Activated T-cell treated with anti-CD3 and anti-CD28 coated beads for 24 hours (primary cell): Measurements from ENCODE around the gene ALK.

ENCODE experiments used
- DNase-seq: peaks from one replicate; pipeline ENCODE4 v3.0.0-alpha.2; 2020; ENCODE audit warnings: low read depth

The ALK gene

DNA sequence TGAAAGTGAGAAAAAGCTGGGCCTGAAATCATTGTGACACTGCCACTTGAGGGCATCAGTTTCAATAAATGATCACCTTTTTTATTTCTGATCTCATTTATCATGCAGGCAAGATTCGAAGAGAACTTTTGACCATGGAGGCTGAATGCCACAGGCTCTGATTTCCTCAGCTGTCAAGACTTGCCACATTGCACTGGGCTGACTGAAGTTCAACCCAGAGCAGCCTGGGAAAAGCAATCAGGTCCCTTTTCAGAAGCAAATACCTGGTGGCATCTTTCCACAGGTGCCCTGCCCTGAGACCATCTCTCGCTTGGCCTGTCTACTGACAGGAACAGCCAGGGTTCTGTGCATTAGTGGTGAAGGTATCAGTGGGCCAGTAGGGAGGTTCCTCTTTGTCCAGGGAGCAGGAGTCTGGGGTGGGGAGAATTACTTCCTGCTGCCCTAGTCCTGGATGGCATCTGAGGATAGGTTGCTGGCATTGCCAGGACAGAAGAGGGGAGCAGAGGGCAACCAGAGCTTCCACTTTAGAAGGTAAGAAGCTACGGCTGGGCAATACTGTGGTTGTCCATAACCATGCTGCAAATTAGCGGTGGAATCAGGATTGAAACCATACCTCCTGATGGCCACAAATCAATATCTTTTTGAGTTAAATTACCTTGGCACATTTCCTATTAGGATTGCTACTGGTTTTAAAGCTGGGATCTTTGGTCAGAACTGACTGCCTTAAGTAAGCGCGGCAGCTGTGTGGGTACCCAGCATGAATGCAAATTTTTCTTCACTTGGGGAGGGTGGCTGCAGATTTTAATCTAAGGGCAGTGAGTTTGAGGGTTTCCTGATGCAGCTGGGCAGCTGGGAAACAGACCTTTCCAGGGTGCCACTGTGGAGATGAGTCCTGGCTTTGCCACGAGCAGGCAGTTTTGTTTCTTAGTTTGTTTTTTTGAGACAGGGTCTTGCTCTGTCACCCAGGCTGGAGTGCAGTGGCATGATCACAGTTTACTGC, 394.5 kb downstream of the ALK start:
- DNase-seq, result no peak

DNA sequence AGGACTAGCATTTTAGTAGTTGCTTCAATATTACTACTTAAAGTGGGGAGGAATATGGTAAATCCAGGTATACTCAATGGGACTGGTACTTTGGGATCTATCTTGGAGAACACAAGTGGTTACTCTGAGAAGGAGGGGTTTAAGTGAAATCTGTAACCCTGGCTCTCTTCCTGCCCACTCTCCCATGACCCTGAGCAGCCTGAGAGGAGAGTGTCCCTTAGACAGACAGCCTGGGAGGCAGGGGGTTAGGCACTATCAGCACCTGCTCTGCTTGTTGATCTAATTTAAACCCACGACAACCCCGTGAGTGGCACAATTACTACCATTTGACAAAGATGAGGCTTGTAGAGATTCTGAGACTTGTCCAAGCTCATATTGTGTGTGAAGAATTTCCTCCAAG, 395.5 kb downstream of the ALK start:
- DNase-seq, result no peak

DNA sequence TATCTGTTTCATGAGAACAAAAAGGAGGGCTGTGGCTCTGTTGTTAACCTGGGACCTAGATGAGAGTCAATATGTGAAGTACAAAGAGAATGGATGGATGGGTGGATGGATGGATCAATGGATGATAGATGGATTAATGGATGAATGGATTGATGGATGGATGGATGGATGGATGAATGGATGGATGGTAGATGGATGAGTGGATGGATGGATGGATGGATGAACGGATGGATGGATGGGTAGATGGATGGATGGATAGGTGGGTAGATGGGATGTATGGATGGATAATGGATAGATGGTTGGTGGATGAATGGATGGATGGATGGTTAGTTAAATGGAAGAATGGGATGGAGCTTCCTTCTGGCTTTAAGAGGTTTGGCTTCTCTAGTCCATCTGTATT, 396.7 kb downstream of the ALK start:
- no peak for DNase-seq

DNA sequence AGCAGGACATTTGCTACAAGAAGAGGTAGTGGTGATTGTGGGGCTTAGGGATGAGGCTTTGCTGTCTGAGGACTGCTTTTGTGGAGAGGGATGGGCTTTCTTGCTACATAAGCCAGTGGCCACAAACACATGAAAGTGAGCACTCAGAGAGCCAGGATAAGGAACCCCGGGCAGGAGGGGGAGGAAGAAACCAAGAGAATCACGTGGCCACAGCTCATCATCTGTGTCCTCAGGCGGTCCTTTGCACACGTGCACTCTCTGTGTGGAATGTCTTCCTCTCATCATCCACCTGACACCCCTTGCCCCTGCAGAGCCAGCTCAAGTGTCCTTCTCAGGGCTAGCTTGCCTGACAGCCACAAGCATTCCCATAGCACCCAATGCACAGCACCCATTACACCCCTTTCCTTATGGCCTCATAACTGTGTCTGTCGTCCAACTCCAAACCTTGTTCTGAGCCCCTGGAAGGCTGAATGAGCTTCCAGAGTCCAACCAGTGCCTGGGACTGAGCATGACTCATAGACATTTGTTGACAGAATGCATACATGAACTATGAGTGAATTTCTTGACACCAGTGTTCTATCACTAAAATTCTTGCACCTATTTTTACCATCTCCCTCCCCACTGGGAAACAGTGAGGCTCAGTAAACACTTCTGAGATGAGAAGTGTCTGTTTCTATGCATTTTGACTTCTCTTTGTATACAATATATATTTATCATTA, 398.3 kb downstream of the ALK start:
- no peak for DNase-seq

DNA sequence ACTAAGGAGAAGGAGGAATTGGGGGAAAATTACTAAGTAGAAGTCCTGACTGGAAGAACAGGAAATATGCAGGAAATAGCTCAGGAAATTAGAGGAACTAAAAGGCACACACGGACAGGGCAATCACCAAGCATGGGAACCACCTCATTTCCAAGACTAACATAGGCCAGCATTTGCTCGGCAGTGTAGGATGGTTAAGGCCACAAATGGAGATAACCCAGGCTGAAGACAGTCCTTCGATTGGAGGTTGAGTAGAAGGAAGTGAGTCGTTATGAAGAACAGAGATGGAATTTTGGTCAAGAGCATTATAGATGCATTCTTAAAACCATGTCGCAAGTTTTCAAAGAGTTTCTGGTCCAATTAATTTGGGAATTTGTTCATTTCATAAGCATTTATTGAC, 401.4 kb downstream of the ALK start:
- DNase-seq, result no peak

DNA sequence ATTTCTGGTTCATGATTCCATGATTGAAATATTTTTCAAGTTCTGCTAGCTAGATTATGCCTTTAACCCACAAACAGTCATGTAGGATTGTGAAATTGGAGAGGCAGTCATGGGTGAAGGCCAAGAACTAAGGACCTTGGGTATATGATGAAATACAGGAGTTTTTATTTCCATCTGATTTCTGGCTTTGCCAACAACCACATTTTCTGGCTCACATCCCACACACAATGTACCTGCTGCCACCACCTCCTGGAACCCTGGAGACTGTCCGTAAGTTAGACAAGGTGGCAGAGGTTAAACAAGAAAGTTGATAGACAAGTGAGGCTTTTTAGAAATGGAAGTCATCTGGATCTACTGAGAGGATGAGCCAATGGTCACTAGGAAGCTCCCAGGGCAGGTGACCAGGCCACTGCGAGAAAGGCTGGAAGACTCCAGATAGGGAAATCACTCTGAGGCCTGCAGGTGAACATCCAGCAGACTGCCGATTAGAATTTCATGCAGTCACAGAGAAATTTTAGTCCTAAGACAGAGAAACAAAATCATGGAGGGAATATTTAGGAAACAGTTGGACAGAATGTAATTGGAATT, 402.0 kb downstream of the ALK start:
- DNase-seq, result no peak

DNA sequence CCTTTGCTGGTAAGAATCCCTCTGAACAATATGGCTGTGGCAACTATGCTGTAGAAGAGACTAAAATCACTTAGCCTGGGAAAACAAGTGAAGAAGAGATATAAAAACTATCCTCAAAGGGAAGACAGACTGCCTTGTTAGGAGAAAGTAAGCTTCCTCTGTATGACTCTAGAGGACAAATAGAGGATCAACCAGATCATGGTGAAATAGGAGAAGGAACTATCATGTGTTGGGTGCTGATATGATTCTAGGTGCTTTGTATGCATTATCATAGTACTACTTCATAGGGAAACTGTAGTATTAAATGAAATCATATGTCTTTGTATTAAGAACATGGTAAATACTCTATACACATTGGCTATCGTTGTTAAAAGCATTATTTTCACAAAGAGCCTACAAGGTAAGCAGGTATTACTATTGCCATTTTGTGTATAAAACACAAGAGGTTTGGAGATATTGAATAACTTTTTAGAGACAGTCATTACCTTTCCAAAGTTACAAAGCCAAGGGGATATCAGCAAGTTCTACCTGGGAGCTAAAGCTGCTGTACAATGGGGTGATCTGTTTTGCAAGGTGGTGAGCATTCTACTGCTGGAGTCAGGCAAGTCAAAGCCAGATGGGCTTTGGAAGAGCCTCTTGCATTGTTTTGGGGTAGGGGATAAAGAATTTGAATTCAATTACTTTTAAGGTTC, 402.6 kb downstream of the ALK start:
- no peak for DNase-seq

DNA sequence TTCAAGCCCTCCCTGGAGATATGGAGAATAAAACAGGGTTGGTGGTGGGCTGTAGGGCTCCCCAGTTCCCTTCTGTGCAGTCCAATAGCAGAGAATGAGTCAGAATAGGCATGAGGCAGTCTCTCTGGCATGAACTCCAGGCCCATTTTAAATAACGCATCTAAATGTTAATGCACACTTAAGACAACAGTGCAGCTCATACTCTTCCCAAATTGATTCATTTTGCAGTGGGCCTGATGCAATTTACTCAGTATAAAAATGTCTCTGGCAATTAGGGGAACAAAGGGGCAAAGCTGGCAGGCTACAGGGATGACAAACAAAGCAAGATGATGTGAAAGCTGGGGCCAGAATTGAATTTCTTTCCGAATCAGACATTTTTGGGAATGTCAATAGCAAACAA, 403.4 kb downstream of the ALK start:
- DNase-seq, result no peak

DNA sequence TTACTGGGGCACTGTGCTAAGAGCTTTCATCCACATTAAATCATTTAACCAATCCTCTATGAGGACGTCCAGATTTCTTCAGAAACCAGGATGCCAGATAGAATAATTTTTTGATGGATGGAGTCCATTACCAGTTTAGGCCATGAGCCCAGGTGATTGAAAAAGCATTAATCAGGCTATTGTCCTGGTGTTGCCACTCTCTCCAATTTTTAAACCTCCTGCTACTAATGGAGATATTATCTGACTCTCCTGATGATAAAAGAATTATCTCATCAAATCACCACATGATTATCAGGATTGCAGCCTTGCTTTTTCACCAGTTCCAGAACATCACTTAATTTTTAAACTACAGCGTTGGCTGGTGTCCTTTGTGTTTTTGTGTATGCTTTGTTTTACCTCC, 404.0 kb downstream of the ALK start:
- no peak for DNase-seq

DNA sequence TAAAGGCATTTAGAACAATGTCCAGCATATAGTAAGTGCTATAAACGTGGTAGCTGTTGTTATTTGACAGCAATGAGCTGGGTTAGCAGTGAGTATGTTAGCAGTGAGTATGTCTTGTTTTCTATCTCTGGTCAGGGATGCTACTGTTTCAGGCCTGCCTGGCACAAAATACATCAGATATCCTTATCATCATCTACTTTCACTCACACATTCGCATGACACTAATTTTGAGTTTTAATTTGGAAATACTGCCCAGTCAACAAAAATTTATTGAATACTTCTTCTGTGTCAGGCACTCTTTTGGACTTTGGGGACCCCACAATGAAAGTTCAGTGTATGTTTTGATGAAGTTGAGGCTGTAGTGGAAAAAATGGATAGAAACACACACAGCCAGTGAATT, 404.6 kb downstream of the ALK start:
- DNase-seq, result no peak

DNA sequence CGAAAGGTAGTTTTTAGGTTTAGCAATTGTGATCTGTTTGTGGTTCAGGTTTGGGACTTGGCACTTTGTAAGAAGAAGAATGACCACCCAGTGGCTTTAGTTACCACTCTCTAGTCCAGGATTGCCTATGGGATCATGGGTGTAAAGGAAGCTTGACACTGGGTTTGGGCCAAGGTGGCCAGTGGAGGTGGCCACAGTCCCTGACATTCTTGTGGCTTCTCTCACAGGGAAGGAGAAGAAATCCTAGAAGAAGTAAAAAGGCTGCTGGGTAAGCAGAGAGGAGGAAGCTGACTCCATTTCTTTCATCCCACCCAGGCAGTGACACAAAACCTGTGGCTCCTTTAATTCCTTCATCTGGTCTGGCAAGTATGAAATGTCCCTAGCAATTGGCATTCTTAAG, 411.5 kb downstream of the ALK start:
- no peak for DNase-seq

DNA sequence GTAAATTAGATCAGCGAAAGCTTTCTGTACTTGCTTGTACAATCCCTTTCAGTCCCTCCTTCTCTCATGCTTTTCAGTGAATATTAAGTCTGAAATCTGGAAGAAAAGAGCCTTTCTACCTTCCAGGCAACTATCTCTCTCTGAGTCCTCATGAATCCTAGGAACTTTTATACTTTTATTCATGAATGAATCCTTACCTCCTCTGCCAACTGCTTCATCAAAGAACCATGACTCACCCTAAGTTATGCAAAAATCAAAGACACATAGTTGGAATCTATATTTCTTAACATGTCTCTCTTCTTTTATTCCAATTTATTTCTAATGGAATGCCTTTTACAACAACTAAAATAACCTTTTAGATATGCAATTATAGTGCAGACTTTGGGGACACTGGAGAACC, 412.0 kb downstream of the ALK start:
- DNase-seq, result no peak

DNA sequence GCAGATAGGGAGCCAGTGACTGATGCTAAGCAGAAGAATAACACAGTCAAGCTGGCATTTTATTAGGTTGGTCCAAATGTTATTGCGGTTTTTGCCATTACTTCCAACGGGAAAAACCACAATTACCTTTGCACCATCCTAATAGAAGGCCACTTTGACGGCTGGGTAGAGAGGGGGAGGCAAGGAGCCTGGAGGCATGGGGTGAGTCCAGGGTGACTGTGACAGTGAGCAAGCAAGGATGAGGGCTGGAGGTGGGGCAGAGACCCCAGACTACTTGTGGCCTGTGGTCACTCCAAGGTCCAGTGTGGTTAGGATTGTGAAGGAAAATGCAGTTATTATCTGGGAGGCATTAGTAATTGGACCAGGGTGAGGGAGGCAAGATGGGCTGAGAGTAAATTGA, 416.6 kb downstream of the ALK start:
- DNase-seq, result no peak

DNA sequence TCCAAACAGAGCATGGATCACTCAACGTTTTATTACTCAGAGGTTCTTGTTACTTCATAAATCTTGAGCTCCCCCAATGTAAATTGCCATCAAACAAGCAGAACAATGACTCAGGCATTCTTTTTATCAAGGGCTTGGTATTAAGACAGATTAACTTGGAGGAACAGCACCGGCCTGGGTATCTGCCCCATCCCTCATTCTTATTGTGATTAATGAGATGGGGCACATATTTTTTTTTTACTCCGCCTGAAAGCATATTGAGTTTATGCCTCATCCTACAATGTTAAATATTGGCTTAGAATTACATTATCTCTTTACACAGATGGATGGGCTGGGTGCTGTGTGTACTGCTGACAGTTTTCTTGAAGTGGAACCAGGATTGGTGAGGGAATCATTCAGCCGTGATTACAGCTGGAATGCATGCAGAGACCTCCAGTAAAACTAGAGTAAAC, 418.9 kb downstream of the ALK start:
- DNase-seq, result no peak

DNA sequence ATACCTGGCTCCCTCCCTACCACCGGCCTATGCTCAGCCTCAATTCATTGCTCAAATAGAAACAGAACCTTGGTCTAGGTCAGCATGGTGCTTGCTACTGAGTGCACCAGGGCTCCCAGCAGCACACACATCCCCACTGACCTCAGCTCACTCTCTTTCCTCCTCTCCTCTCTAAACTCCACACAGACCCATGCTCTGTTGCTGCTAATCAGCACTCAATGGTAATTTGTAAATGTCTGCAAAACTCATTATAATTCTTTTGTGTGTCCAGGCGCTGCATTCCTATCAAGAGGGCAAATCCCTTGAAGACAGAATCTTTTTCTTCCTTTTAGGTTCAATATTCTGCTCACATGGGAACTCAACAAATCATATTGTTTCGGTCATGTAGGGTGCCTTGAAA, 424.0 kb downstream of the ALK start:
- DNase-seq, result no peak

DNA sequence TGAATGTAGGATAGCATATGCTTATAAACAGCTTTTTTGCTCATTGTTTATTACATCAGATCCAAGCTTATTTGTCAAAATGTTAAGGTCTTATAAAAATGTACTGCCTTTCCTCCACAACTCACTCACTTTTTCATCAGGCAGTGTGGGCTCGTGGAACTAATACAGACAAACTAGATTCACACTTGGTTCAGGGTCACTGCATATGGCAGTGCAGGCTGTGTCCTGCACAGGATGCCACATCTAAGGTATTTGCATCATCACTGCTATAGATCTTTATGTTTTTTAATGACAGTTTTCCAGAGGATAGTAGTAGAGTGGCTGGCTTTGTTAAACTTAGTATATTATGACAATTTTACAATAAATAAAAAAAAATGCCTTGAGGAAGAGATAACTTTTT, 425.2 kb downstream of the ALK start:
- DNase-seq, result no peak

DNA sequence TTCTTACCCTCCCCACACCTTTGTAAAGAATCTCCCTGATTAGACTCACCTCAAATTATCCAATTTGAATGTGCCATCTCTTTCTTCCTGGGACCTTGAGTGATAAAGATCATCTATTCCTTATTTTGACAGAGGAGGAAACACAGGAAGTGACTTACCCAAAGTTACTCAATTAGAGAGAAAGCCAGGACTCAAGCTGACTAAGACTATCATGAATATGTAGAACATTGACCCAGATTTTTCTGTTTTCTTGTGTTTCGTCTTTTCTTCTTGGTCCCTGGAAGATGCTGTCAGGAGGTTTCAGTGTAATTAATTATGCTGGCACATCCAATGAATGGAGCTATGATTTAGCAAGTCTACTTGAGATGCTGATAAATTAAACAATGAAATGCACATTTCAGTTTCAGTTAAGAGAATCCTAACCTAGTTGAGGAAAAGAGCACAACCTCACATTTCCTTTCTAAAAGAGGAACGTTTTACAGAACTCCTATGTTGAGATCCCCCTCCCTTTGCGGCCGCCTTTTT, 425.8 kb downstream of the ALK start:
- DNase-seq, result no peak

DNA sequence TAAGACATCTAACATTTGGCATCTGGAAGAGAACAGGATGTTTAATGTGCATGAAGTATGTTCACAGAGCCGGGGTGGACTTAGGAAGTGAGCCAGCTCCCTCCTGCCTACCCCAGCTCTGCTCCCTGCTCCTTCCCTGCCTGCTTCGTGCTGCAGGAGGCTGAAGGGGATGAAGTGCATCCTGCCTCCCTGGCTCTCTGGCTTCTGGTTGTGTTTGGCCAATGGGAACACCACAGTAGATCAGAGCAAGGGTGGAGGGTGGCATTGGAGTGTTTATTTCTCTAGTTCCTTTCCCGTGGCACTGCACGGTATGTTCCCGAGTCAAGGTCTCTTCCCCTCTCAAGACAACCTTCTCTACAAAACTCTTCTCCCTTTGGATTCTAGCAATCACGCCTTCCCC, 426.3 kb downstream of the ALK start:
- DNase-seq, result no peak

DNA sequence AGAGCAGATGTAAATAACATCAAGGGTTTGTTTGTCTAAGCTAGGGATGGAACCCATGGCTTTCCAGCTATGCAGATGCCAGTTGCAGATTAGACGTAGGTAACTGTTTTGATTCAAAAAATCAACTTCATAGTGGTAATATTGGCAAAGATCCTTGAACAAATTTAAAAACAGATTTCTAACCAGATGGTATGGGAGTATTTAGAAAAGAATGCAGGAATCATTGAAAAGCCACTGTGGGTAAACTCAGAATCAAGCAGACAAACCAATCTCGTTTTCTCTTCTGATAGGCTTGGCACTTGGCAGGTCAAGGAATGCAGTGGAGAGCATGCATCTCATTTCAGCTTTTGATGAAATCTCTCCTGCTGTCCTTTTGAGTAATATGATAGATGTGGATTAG, 428.7 kb downstream of the ALK start:
- no peak for DNase-seq

DNA sequence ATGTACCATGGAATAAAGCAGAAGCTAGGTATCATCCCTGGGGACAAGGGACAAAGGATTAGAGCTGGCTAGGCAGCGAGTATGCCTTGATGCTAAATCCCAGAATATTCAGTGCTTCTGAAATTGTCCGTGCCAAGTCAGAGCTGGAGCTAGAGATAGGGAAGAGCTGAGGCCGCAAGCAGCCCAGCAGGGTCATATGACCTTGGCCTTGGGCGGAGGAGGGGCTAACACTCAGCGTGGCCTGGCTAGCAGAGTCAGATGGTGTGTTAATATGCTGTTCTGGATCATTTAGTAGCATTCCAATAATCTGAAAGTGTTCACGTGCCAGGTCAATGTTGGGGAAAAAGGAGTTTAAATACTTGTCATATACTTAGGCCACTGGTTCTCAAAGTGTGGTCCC, 431.3 kb downstream of the ALK start:
- no peak for DNase-seq

DNA sequence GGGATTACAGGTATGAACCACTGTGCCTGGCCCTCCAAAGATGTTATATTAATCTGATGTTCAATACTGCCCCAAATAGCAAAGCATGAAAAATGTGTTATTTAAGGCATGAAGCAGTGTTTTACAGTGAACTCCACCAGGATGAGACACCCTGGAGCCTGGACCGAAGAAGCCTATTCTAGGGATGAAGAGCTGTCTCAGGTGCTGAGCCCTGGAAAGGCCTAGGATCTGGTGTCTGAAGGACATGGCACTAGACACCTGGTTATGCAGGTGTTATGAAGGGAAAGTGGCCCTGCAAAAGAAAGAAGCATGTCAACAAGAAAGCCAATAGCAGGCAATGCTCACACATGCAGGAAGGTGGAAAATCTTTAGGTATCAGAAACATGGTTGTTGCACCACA, 431.8 kb downstream of the ALK start:
- no peak for DNase-seq

DNA sequence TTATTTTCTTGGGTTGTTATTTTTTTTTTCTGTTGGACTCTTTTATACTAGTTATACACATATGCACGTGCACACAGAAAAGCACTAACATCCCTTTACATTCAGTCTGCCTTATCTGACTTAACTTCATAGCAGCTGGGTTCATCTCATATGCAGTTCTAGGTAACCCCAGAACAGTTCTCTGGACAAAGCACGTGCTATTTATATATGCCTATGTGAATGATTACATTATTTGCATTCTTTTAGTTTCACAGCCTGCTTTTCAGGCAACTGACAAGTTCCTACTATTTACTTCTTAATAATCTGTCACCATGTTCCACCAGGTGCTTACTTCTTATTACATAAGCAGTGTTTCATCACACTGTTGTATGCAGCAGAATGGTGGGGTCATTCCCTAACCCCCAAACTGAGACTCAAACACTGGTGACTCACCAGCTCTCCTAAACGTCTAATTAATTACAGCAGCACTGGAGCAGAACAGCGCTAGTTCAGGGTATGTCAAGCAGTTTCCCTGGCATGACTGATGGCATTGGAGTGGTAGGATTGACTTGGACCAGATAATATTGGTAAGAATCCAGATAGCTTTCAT, 433.3 kb downstream of the ALK start:
- DNase-seq, result no peak
